CD1c-positive myeloid dendritic cell (primary cell): ENCODE data around the gene ENDOD1.

Experiments used
- DNase-seq: peaks from one replicate; pipeline ENCODE4 v3.0.0-alpha.2; 2016; ENCODE audit errors: extremely low spot score

The ENDOD1 gene

DNA sequence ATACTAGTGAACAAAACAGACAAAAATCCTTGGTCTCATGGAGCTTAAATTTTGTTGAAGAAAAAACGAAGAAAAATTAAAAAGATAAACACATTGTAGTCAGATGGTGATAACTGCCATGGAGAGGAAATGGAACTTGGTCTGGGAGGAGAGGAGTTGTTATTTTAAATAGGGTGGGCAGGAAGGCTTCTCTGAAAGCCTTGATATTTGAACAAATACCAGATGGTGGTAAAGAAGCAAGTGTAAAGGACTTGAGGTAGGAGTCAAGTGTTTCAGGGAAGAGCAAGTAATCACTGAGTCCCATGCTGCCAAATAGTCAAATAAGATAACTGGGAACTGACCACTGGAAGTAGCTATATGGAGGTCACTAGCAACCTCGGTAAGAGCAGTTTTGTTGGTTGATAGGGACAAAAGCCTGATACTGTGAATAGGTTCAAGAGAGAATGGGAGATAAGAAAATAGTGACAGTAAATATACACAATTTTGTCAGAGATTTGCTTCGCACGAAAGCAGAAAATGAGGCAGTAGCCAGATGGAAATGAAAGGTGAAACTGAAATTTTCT lies 86.3 kb downstream of the ENDOD1 start:
- DNase-seq, result no peak
